C4-2B (cell line): ENCODE data around the gene CD47.

Experiments
- H3K27ac ChIP-seq: fragments of 450-650 bp; 2 replicates; pipeline ENCODE4 v1.5.1; 2017
- CTCF ChIP-seq: fragments of 450-650 bp; conservative IDR thresholded peaks from 2 replicates; pipeline ENCODE4 v1.5.1; 2017; ENCODE audit warnings: mild to moderate bottlenecking
- ZFX ChIP-seq: fragments of 450-650 bp; IDR thresholded peaks from 2 replicates; pipeline ENCODE4 v1.6.1; 2017

The CD47 gene

GRCh38 chr3:108014943-108015342 lies 75.9 kb downstream of the CD47 start:
- no peak overlapping the region for H3K27ac ChIP-seq
- TF ChIP-seq ZFX (no peak), CTCF (no peak)

GRCh38 chr3:108013141-108014055 lies 77.4 kb downstream of the CD47 start:
- no peak overlapping the region for H3K27ac ChIP-seq
- TF ChIP-seq ZFX (no peak), CTCF (no peak)

- no peak overlapping the region for H3K27ac ChIP-seq
- TF ChIP-seq CTCF (no peak), ZFX (no peak)
Observed at GRCh38 chr3:108012304-108012703, 78.5 kb downstream of the CD47 start.

GRCh38 chr3:108011616-108012015 lies 79.2 kb downstream of the CD47 start:
- H3K27ac ChIP-seq, result no peak overlapping the region
- TF ChIP-seq ZFX (no peak), CTCF (no peak)

GRCh38 chr3:108008931-108009639 lies 81.7 kb downstream of the CD47 start:
- no peak for TF ChIP-seq CTCF
- no peak for TF ChIP-seq ZFX
- H3K27ac ChIP-seq, result no peak overlapping the region

GRCh38 chr3:108008106-108008505 lies 82.7 kb downstream of the CD47 start:
- H3K27ac ChIP-seq, result no peak overlapping the region
- TF ChIP-seq ZFX (no peak), CTCF (no peak)

- TF ChIP-seq CTCF (no peak), ZFX (no peak)
- no peak overlapping the region for H3K27ac ChIP-seq
Observed at GRCh38 chr3:108006881-108007331, 83.9 kb downstream of the CD47 start.
